PC-3 (cell line): ENCODE data around the gene TRPM1. TPM values are rescaled to one million over a fixed set of nuclear protein-coding genes. Genes with fewer than 3 reads are reported as not detected.

Experiments
- ATAC-seq: fragments of 200-7000 bp; cut with Tn5 transposase; 2 replicates; pipeline ENCODE4 v1.9.1; 2020; ENCODE audit warnings: mild to moderate bottlenecking, moderate library complexity
- BruUV-seq: library from RNA; stranded (reverse); fragments of 400-500 nt; replicated peaks from 2 replicates; lab custom pipeline; 2021; lab: Mats Ljungman, UMichigan
- CTCF ChIA-PET: fragments of 300-600 bp; sonication (Branson Sonifier 250); formaldehyde crosslinking; loops from one replicate; lab custom pipeline; 2022; ENCODE audit warnings: antibody characterized with exemption; lab: Charles Lee
- POLR2A ChIA-PET: fragments of 300-600 bp; sonication (Branson Sonifier 250); formaldehyde crosslinking; loops from one replicate; lab custom pipeline; 2022; ENCODE audit warnings: antibody characterized with exemption; ENCODE audit not compliant: unreplicated experiment; lab: Charles Lee
- DNase-seq: peaks from one replicate; pipeline ENCODE4 v3.0.0-alpha.2; 2015
- H2AFZ ChIP-seq: fragments of 300-600 bp; sonication (generic); 2 replicates; pipeline ENCODE4 v1.6.0; 2016; ENCODE audit warnings: antibody characterized with exemption, low read length
- H3F3A ChIP-seq: fragments of 300-600 bp; sonication (generic); one replicate; pipeline ENCODE4 v1.6.0; 2017; ENCODE audit warnings: antibody characterized with exemption, low read length, control low read depth, mild to moderate bottlenecking; ENCODE audit not compliant: unreplicated experiment
- H3K27ac ChIP-seq: fragments of 300-600 bp; sonication (generic); 2 replicates; pipeline ENCODE4 v1.5.1; 2016; ENCODE audit warnings: mild to moderate bottlenecking, low read length
- H3K27me3 ChIP-seq: fragments of 300-600 bp; sonication (generic); 2 replicates; pipeline ENCODE4 v1.6.1; 2016; ENCODE audit warnings: low read length, mixed read lengths
- H3K36me3 ChIP-seq: fragments of 300-600 bp; sonication (generic); 2 replicates; pipeline ENCODE4 v1.6.1; 2016; ENCODE audit warnings: low read depth, mixed run types, low read length, mixed read lengths
- H3K4me1 ChIP-seq: fragments of 300-600 bp; sonication (generic); 2 replicates; pipeline ENCODE4 v1.5.1; 2016; ENCODE audit warnings: low read length; ENCODE audit not compliant: insufficient read depth
- H3K4me2 ChIP-seq: fragments of 300-600 bp; sonication (generic); 2 replicates; pipeline ENCODE4 v1.6.0; 2016; ENCODE audit warnings: low read length
- H3K4me3 ChIP-seq: fragments of 300-600 bp; sonication (generic); 2 replicates; pipeline ENCODE4 v1.5.1; 2016; ENCODE audit warnings: mild to moderate bottlenecking, low read length, mixed read lengths
- H3K79me2 ChIP-seq: fragments of 300-600 bp; sonication (generic); 2 replicates; pipeline ENCODE4 v1.6.1; 2017; ENCODE audit warnings: low read length, mixed read lengths
- H3K9ac ChIP-seq: fragments of 300-600 bp; sonication (generic); 2 replicates; pipeline ENCODE4 v1.6.0; 2016; ENCODE audit warnings: mild to moderate bottlenecking, low read length
- H3K9me2 ChIP-seq: fragments of 300-600 bp; sonication (generic); replicated peaks from 2 replicates; pipeline ENCODE4 v1.6.1; 2016; ENCODE audit warnings: mixed run types, low read length, mixed read lengths
- H3K9me3 ChIP-seq: fragments of 300-600 bp; sonication (generic); 2 replicates; pipeline ENCODE4 v1.6.1; 2016; ENCODE audit warnings: low read length, mixed read lengths
- H4K20me1 ChIP-seq: fragments of 300-600 bp; sonication (generic); 2 replicates; pipeline ENCODE4 v1.6.1; 2016; ENCODE audit warnings: low read length, mixed read lengths
- CTCF ChIP-seq: fragments of 300-600 bp; sonication (generic); conservative IDR thresholded peaks from 2 replicates; pipeline ENCODE4 v1.5.1; 2017; ENCODE audit warnings: antibody characterized with exemption, low read depth, mild to moderate bottlenecking, low read length
- EZH2 ChIP-seq: fragments of 300-600 bp; sonication (generic); IDR thresholded peaks from one replicate; pipeline ENCODE4 v1.6.1; 2017; ENCODE audit warnings: antibody characterized with exemption, mild to moderate bottlenecking, low read length; ENCODE audit not compliant: unreplicated experiment
- EZH2phosphoT487 ChIP-seq: fragments of 300-600 bp; sonication (generic); IDR thresholded peaks from 2 replicates; pipeline ENCODE4 v1.6.1; 2018; ENCODE audit warnings: mild to moderate bottlenecking, antibody characterized with exemption, low read length, borderline replicate concordance
- intact Hi-C: fragments of 100-400 bp; cut with micrococcal nuclease; formaldehyde crosslinking; loops from 2 replicates; pipeline ENCODE4 v1.9.0; 2023
- total RNA-seq: library from RNA; depleted of rRNA; stranded (reverse); fragments of >200 nt; gene quantifications from 2 replicates; pipeline ENCODE4 v1.2.3, GENCODE V29; 2014

The TRPM1 gene
- total RNA-seq, 1 experiment from 2014 or later: not detected

GRCh38 chr15:31037731-31038477 is 63.6 kb downstream of the TRPM1 start:
- CTCF ChIA-PET: no interaction called here

DNA sequence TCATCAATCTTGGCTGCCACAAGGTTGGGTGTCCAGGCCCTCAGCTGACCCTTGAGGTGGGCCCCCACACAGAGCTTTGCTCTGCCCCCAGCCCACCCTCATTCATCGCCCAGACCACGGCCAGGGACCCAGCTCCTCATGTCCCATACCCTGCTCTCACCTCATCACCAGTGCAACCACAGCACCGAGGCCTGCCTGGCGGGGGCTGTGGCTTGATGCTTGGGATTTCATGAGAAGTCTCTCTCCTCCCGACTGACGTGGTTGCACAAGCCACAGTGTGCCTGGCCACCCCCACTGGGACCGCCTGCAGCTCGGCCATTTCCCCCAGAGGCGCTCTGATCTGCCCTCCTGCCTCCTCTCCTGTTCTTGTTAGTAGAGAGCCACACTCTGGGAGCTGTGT is 64.7 kb downstream of the TRPM1 start:
- no TSS peak for BruUV-seq
- no peak overlapping the region for H3K4me2 ChIP-seq

More at GRCh38 chr15:31037731-31038477, 63.6 kb downstream of the TRPM1 start:
- H3K27ac ChIP-seq: no peak overlapping the region
- TF ChIP-seq EZH2 (no peak), EZH2phosphoT487 (no peak), CTCF (no peak)
- no peaks in the 10 kb centered on the region for H3K9me2 ChIP-seq
- no peaks in the 10 kb centered on the region for H3F3A ChIP-seq
- POLR2A ChIA-PET: no interaction called here
- no peaks in the 10 kb centered on the region for H3K36me3 ChIP-seq
- BruUV-seq: no TSS peak
- H3K4me3 ChIP-seq: no peak overlapping the region
- H3K4me1 ChIP-seq: no peaks in the 10 kb centered on the region
- H3K79me2 ChIP-seq: no peaks in the 10 kb centered on the region
- no peak for ATAC-seq
- peaks cover 33% of the 10 kb centered on the region for H3K27me3 ChIP-seq
- H4K20me1 ChIP-seq: no peaks in the 10 kb centered on the region
- H2AFZ ChIP-seq: no peak overlapping the region
- intact Hi-C loops: no loop called here
- no peak overlapping the region for H3K4me2 ChIP-seq
- no peak for DNase-seq
- no peaks in the 10 kb centered on the region for H3K9me3 ChIP-seq
- H3K9ac ChIP-seq: no peak overlapping the region

More for the DNA sequence above, 64.7 kb downstream of the TRPM1 start:
- no peaks in the 10 kb centered on the region for H3K79me2 ChIP-seq
- H4K20me1 ChIP-seq: no peaks in the 10 kb centered on the region
- no peaks in the 10 kb centered on the region for H3K36me3 ChIP-seq
- H3K4me3 ChIP-seq: no peak overlapping the region
- H3F3A ChIP-seq: no peaks in the 10 kb centered on the region
- DNase-seq (no peak), ATAC-seq (no peak)
- H3K9me2 ChIP-seq: no peaks in the 10 kb centered on the region
- TF ChIP-seq EZH2 (no peak), EZH2phosphoT487 (no peak), CTCF (no peak)
- H3K4me1 ChIP-seq: no peaks in the 10 kb centered on the region
- CTCF ChIA-PET: no interaction called here
- no peak overlapping the region for H3K9ac ChIP-seq
- no peak overlapping the region for H2AFZ ChIP-seq
- no peaks in the 10 kb centered on the region for H3K9me3 ChIP-seq
- peaks cover 21% of the 10 kb centered on the region for H3K27me3 ChIP-seq
- H3K27ac ChIP-seq: no peak overlapping the region
- intact Hi-C loops: no loop called here
- POLR2A ChIA-PET: no interaction called here
